MM.1S (cell line): ENCODE data around the gene MRNIP.

ENCODE experiments used
- DNase-seq: peaks from one replicate; pipeline ENCODE4 v3.0.0-alpha.2; 2015
- H2AFZ ChIP-seq: fragments of 300-600 bp; sonication (generic); 2 replicates; pipeline ENCODE4 v1.6.0; 2016; ENCODE audit warnings: antibody characterized with exemption, low read length
- H3F3A ChIP-seq: fragments of 300-600 bp; sonication (generic); 2 replicates; pipeline ENCODE4 v1.6.1; 2016; ENCODE audit warnings: mild to moderate bottlenecking, antibody characterized with exemption, low read length, moderate library complexity, mixed read lengths; ENCODE audit not compliant: insufficient read depth
- H3K27ac ChIP-seq: fragments of 300-600 bp; sonication (generic); 2 replicates; pipeline ENCODE4 v1.5.1; 2016; ENCODE audit warnings: mild to moderate bottlenecking, low read length
- H3K27me3 ChIP-seq: fragments of 300-600 bp; sonication (generic); replicated peaks from 2 replicates; pipeline ENCODE4 v1.6.0; 2016; ENCODE audit warnings: low read length; ENCODE audit not compliant: insufficient read depth
- H3K36me3 ChIP-seq: fragments of 300-600 bp; sonication (generic); replicated peaks from 2 replicates; pipeline ENCODE4 v1.6.1; 2016; ENCODE audit warnings: mild to moderate bottlenecking, low read length, mixed read lengths; ENCODE audit not compliant: insufficient read depth
- H3K4me1 ChIP-seq: fragments of 300-600 bp; sonication (generic); 2 replicates; pipeline ENCODE4 v1.6.1; 2016; ENCODE audit warnings: low read length, mixed read lengths
- H3K4me2 ChIP-seq: fragments of 300-600 bp; sonication (generic); 2 replicates; pipeline ENCODE4 v1.6.0; 2016; ENCODE audit warnings: low read depth, low read length
- H3K4me3 ChIP-seq: fragments of 300-600 bp; sonication (generic); 2 replicates; pipeline ENCODE4 v1.5.1; 2016; ENCODE audit warnings: low read length, mixed read lengths
- H3K79me2 ChIP-seq: fragments of 300-600 bp; sonication (generic); 2 replicates; pipeline ENCODE4 v1.6.1; 2016; ENCODE audit warnings: mixed run types, low read length, mixed read lengths
- H3K9ac ChIP-seq: fragments of 300-600 bp; sonication (generic); 2 replicates; pipeline ENCODE4 v1.6.1; 2016; ENCODE audit warnings: low read length, mixed read lengths
- H3K9me2 ChIP-seq: fragments of 300-600 bp; sonication (generic); replicated peaks from 2 replicates; pipeline ENCODE4 v1.6.1; 2016; ENCODE audit warnings: mild to moderate bottlenecking, low read length, mixed read lengths; ENCODE audit not compliant: insufficient read depth
- H3K9me3 ChIP-seq: fragments of 300-600 bp; sonication (generic); replicated peaks from 2 replicates; pipeline ENCODE4 v1.6.1; 2016; ENCODE audit warnings: mild to moderate bottlenecking, low read length, mixed read lengths; ENCODE audit not compliant: insufficient read depth
- H4K20me1 ChIP-seq: fragments of 300-600 bp; sonication (generic); 2 replicates; pipeline ENCODE4 v1.6.1; 2016; ENCODE audit warnings: mild to moderate bottlenecking, low read length, moderate library complexity, mixed read lengths; ENCODE audit not compliant: insufficient read depth
- EZH2 ChIP-seq: fragments of 300-600 bp; sonication (generic); optimal IDR thresholded peaks from 2 replicates; pipeline ENCODE3; 2017; ENCODE audit warnings: low read depth, mild to moderate bottlenecking, antibody characterized with exemption, low read length, mixed read lengths
- EZH2phosphoT487 ChIP-seq: fragments of 300-600 bp; sonication (generic); IDR thresholded peaks from 2 replicates; pipeline ENCODE4 v1.6.1; 2018; ENCODE audit warnings: antibody characterized with exemption, low read length
- TF ChIP-seq, protein P1 (sequence below): fragments of 300-600 bp; sonication (generic); IDR thresholded peaks from 2 replicates; pipeline ENCODE4 v1.5.1; 2016; ENCODE audit warnings: antibody characterized with exemption, low read length, mixed read lengths

Gene MRNIP

DNA sequence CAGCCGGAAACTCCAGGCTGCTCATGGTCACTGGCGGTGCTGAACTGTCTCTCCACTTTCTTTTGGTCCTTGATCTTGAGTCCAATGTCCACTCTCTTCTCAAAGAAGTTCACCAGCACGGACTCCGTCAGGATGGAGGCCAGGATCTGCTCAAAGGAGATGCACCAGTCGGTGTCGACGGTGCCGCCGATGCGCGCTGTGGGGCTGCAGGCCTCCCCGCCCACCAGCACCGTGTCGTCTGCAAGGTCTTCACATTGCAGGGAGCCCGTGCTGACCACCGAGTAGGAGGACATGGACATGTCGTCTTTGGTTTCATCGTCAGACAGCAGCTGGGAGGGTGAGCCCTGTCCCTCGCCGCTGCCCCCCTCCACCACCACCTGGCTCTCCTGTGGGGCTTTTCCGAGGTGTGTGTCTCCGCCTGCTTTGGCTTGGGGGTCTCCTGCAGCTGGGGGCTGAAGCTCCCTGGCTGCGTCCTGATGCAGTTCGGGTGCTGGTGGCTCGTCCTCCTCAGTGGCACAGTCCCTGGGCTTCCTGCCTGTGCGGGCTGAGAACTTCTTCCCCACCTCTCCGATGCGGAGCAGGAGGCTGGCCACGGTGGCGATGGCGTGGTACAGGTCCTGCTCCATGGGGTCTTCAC lies 5.0 kb upstream of the MRNIP start:
- H2AFZ ChIP-seq: no peak overlapping the region
- no peaks in the 10 kb centered on the region for H3K9me3 ChIP-seq
- H3K27ac ChIP-seq: no peak overlapping the region
- no peaks in the 10 kb centered on the region for H3K27me3 ChIP-seq
- no peaks in the 10 kb centered on the region for H3K4me1 ChIP-seq
- H3K4me2 ChIP-seq: no peak overlapping the region
- TF ChIP-seq EZH2phosphoT487: no peak
- no peak for TF ChIP-seq EZH2
- TF ChIP-seq, protein P1, sequence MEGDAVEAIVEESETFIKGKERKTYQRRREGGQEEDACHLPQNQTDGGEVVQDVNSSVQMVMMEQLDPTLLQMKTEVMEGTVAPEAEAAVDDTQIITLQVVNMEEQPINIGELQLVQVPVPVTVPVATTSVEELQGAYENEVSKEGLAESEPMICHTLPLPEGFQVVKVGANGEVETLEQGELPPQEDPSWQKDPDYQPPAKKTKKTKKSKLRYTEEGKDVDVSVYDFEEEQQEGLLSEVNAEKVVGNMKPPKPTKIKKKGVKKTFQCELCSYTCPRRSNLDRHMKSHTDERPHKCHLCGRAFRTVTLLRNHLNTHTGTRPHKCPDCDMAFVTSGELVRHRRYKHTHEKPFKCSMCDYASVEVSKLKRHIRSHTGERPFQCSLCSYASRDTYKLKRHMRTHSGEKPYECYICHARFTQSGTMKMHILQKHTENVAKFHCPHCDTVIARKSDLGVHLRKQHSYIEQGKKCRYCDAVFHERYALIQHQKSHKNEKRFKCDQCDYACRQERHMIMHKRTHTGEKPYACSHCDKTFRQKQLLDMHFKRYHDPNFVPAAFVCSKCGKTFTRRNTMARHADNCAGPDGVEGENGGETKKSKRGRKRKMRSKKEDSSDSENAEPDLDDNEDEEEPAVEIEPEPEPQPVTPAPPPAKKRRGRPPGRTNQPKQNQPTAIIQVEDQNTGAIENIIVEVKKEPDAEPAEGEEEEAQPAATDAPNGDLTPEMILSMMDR: no peak
- H3F3A ChIP-seq: no peaks in the 10 kb centered on the region
- H3K36me3 ChIP-seq: no peaks in the 10 kb centered on the region
- no peak for DNase-seq
- no peaks in the 10 kb centered on the region for H3K79me2 ChIP-seq
- H3K9me2 ChIP-seq: no peaks in the 10 kb centered on the region
- H3K4me3 ChIP-seq: no peak overlapping the region
- H4K20me1 ChIP-seq: no peaks in the 10 kb centered on the region
- no peak overlapping the region for H3K9ac ChIP-seq

DNA sequence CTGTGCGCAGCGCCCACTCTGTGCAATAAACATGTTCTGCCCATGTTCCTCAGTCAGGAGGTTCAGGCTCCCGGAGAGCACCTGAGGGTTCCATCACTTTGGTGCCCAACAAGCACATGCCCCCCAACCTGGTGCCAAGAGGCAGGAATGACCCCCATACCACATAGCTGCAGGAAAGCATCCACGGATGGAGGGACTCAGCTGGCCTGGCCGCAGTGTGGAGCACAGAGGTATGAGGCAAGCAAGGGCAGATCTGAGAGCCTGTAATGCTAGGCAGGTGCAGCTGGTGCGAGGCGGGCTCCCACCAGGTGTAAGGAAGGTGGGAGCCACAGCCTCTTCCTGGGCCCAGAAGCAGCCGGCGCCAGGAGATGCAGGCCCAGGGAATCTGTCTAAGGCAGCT lies 4.3 kb upstream of the MRNIP start:
- Histone ChIP-seq H3K4me2 (no peak overlapping the region), H3F3A (peaks cover 7% of the 10 kb centered on the region; the same call in 1 of the 2 replicates), H2AFZ (no peak overlapping the region), H3K9me3 (no peaks in the 10 kb centered on the region), H3K9ac (no peak overlapping the region), H4K20me1 (no peaks in the 10 kb centered on the region), H3K79me2 (no peaks in the 10 kb centered on the region), H3K27me3 (no peaks in the 10 kb centered on the region), H3K36me3 (no peaks in the 10 kb centered on the region), H3K4me3 (no peak overlapping the region), H3K27ac (no peak overlapping the region), H3K4me1 (no peaks in the 10 kb centered on the region), H3K9me2 (no peaks in the 10 kb centered on the region)
- TF ChIP-seq, protein P1: no peak
- TF ChIP-seq EZH2phosphoT487 (no peak), EZH2 (no peak)
- DNase-seq: no peak

DNA sequence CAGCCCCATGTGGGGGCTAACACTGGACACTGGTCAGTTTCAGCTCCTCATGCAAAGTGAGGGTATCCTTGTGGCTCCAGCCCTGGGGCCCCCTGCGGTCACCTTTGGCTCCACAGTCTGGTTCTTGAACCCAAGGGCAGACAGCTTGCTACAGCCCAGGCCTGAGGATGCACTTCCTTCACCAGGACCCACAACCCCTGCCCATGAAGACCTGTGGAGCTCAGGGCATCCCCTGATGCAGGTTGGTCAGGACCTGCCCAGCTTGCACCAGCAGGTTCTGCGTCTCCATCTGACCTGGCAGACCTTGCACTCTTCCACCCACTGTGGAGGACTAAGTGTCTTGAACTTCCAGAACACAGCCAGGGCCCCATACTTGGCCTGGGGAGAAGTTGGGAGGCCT lies 3.7 kb upstream of the MRNIP start:
- Histone ChIP-seq H3K4me2 (no peak overlapping the region), H3K36me3 (no peaks in the 10 kb centered on the region), H3K4me1 (no peaks in the 10 kb centered on the region), H3K27me3 (no peaks in the 10 kb centered on the region), H3K9me3 (no peaks in the 10 kb centered on the region), H2AFZ (no peak overlapping the region), H3K9me2 (no peaks in the 10 kb centered on the region), H3K4me3 (no peak overlapping the region), H3K9ac (no peak overlapping the region), H4K20me1 (no peaks in the 10 kb centered on the region), H3K27ac (no peak overlapping the region), H3F3A (peaks cover 7% of the 10 kb centered on the region; the same call in 1 of the 2 replicates), H3K79me2 (peaks cover 3% of the 10 kb centered on the region)
- TF ChIP-seq EZH2phosphoT487: no peak
- TF ChIP-seq EZH2: no peak
- TF ChIP-seq, protein P1: no peak
- DNase-seq: no peak
